AG10803 (cell line): ENCODE data around the gene NODAL.
"Not testable (repeated sequence)": the region's sequence is repeated elsewhere in the genome, so short reads cannot be mapped to it uniquely, and the experiment has no call there.

ENCODE experiments used
- DNase-seq: peaks from one replicate; pipeline ENCODE4 v3.0.0; 2010; ENCODE audit warnings: low read depth
- H3K4me3 ChIP-seq: 2 replicates; pipeline ENCODE4 v1.5.1; 2011; ENCODE audit warnings: mild to moderate bottlenecking, low read length, control low read depth
- CTCF ChIP-seq: conservative IDR thresholded peaks from 2 replicates; pipeline ENCODE4 v1.5.1; 2011; ENCODE audit warnings: mild to moderate bottlenecking, low read length, control low read depth, inconsistent platforms

Gene NODAL

DNA sequence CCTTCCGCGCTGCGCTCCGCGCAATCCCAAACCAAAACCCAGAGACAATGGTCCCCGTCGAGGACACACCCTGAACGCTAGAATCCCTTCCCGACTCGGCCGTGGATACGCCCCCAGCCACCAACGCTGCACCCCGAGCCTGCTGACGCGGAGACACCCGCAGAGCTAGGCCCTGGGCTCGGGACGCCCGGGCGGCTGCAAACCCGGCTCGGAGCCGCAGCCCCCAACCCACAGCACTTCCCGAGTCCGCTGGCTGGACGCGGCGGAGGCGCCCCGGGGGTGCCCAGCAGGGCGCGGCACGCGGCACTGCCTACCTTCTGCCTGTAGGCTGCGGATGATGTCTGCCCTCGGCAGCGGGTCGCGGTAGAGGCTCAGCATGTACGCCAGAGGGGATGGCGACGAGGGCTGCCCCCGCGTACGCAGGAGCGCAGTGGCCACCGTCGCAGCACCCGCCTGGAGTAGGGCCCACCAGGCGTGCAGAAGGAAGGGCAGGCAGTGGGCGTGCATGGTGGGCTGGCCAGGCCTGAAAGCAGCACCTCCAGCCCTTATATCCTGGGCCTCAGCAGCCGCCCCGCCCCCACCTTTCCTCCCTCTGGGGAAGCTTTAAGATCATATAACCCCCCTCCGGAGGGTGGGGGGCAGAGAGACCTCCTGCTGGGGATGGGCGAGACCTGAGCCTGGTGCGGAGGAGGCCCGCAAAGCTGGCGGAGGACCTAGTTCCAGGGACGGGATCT lies at the start of gene NODAL:
Gene NODAL (minus strand): TSS at position 521 of the 734 bp plus-strand sequence. CDS start 14 bp downstream, at position 507.
- TF ChIP-seq CTCF, result no peak
- H3K4me3 ChIP-seq, result no peak within 1 kb of the TSS
- DNase-seq, result no peak

GRCh38 chr10:70490142-70490541 lies 48.7 kb upstream of the NODAL start:
- no peak overlapping the region for H3K4me3 ChIP-seq
- no peak for TF ChIP-seq CTCF
- no peak for DNase-seq

- DNase-seq, result no peak
- TF ChIP-seq CTCF, result no peak
- no peak overlapping the region for H3K4me3 ChIP-seq
Measured at GRCh38 chr10:70487824-70488223, 46.3 kb upstream of the NODAL start.

DNA sequence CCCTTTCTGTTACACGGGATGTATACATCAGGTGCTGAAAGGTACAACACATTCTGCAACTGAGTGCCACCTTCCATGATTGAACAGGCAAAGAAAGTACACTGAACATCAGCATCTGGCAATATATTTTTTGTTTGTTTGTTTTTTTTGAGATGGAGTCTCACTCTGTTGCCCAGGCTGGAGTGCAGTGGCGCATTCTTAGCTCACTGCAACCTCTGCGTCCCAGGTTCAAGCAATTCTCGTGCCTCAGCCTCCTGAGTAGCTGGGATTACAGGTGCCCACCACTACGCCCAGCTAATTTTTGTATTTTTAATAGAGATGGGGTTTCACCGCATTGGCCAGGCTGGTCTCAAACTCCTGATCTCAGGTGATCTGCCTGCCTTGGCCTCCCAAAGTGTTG lies 42.4 kb upstream of the NODAL start:
- not testable (repeated sequence) for H3K4me3 ChIP-seq, DNase-seq

DNA sequence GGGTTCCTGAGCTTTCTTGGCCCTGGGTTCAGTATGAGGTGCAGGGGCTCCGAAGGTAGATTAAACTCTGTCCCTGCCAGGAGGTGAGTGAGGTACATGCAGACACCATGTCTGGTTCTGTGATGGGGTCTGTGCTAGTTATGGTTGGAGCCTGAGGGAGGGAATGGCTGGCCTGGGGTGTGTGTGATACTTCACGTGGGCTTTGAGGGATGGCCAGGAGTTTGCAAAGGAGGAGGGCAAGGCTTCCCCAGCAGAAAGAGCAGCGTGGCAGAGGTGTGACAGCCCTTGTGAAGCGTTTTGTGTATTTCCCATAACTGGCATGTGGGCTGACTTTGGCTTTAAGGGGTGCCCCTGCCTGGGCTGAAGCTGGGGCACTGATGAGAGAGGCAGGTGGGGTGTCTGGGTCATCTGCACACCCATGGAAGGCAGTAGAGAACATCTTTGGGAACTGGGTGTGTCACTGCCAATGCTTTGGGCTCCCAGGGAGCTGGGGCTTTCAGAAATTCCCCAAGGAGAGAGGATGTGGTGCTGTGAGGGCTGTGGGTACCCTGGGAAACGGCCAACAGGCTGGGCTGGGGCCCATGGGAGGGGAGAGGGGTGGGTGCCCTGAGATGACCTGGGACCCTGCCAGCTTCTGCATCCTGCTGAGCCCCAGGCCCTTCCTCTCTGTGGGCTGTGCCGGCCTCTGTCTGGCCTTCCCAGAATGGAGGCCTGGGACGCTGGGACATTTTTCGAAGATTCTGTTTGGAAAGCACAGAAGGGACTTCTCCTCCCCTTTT lies 41.7 kb upstream of the NODAL start:
- no peak for DNase-seq
- TF ChIP-seq CTCF, result no peak
- no peak overlapping the region for H3K4me3 ChIP-seq

DNA sequence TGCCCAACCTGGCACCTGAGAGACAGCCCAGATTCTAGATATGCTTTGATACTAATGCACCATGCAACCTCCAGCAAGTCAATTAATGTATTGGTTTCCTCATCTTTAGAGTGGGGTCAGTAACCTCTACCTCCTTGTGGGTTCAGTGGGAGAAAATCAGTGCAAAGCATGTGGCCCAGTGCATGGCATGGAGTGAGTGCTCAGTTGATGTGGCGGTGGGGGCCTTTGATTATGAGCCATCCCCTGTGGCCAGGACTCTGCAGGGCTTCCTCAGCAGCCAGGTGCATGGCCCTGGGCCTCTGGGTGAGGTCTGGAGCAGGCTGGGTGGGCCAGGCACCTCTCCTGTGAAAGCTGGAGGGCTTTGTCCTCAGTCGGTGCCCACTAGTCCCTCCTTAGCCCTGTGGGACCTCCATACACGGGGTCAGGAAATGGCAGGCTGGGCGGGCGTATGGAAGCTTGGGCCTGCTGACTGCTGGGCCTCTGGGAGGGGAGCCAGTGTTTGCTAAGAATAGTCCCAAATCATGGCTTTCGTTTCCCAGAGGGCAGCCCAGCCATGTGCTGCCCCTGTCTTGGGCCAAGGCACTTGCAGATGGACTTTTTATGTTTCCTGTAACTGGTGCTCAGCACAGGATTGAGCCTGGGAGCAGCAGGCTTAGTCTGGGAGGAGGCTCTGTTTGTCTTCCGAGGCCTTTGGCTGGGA lies 40.5 kb upstream of the NODAL start:
- no peak for DNase-seq
- TF ChIP-seq CTCF, result no peak
- H3K4me3 ChIP-seq, result no peak overlapping the region

GRCh38 chr10:70481105-70481504 lies 39.6 kb upstream of the NODAL start:
- TF ChIP-seq CTCF, result no peak
- DNase-seq, result no peak
- H3K4me3 ChIP-seq, result no peak overlapping the region
